Skin of body (tissue), 2 donors: ENCODE results near the gene SF3B2. TPM values are rescaled to one million over a fixed set of nuclear protein-coding genes. Genes with fewer than 3 reads are reported as not detected.
"Not testable (repeated sequence)": the region's sequence is repeated elsewhere in the genome, so short reads cannot be mapped to it uniquely, and the experiment has no call there.

Experiments
- DNase-seq: peaks from one replicate; lab custom pipeline; 2025; lab: John Stamatoyannopoulos, UW
- total RNA-seq: library from RNA; depleted of rRNA; stranded (reverse); fragments of >200 nt; gene quantifications from one replicate; pipeline ENCODE4 v1.2.3, GENCODE V29; 2014

The SF3B2 gene
- total RNA-seq, 1 donor from 2014 or later: 87.3 TPM

DNA sequence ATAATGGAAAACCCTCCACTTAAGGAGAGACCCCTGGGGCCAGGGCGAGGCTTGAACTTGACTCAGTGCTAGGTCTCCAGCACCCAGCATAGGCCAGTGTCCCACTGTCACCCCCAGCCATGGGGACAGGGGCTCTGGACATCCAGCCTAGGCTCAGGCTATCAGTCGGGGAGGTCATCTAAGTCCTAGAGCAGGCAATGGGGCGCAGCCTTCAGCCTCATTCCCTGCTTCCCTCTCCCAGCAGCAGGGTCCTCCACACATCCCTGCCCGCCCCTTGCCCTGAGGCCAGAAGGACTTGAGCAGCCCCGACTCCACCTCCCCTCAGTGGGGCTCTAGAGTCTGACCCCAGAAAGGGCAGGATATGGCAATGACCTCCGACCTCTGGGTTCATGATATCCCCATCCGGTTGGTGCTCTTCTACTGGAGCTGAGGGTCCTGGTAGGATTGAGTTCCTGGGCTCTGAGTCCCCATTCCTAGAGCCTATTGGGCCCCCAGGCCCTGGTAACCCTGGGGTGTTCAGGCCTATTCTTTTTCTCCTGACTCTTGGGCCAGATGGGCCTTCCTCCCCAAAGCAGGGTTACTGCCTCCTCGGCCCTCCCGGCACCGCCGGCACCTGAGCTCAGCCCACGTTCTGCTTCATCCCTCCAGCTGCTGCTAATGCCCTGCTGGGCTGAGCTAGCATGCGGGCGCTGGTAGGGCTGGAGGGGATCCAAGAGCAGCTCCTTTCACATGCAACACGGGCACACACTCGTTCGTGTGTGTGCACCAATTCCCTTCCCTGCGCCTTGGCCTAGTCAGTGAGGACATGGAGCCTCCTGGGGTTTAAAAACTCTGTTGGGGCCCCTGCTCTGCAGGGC lies 36.0 kb upstream of the SF3B2 start:
- DNase-seq: no peak

DNA sequence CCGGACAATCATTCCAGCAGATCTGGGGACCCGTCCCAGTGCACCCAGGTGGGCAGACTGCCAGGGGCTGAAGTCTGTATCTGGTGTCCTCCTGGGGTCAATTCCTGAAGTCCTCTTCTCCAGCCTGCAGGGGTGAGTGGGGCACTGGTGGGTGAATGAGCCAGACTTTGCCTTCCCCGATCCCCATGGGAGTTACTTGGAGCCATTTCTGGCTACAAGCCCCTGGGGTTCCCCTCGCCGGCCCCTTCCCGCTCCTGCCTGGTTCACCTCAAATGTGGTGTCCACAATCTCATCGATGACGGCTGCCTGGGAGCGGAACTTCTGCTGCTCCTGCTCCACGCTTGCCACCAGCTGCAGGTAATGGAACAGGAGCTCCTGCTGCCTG lies 35.4 kb upstream of the SF3B2 start:
- no peak for DNase-seq

DNA sequence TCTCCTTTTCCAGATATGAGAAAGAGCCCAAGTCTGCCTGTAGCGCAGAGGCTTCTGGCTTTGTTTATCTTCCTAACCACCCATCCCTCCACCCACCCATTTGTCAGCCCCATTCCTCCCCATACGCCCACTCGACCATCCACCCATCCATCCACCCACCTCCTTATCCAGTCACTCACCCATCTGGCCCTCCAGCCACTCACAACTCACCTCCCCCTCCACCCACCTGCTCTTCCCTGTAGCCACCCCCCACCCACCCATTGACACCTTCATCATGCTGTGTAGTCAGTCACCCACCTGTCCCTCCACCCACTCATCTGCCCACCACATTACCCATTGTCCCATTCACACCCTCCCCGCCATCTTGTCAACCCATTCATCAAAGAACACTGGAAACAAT lies 34.8 kb upstream of the SF3B2 start:
- DNase-seq: no peak

DNA sequence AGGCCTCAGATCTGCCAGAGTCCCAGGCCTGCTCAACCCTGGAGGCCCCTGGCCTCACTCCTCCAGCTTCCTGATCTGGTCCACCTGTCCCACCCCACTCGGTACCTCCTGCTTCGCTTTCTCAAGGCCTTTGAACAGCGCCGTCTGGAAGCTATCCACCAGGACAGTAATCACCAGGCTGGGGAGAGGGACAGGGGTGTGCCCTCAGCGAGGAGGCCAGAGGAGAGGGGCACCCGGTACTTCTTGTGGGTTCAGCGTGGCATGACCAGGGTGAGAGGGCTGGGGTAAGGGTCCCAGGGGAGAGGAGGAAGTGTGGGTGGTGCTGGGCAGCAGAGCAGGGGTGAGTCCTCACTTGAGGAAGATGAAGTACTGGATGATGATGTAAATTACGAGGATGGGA lies 32.0 kb upstream of the SF3B2 start:
- DNase-seq: no peak

DNA sequence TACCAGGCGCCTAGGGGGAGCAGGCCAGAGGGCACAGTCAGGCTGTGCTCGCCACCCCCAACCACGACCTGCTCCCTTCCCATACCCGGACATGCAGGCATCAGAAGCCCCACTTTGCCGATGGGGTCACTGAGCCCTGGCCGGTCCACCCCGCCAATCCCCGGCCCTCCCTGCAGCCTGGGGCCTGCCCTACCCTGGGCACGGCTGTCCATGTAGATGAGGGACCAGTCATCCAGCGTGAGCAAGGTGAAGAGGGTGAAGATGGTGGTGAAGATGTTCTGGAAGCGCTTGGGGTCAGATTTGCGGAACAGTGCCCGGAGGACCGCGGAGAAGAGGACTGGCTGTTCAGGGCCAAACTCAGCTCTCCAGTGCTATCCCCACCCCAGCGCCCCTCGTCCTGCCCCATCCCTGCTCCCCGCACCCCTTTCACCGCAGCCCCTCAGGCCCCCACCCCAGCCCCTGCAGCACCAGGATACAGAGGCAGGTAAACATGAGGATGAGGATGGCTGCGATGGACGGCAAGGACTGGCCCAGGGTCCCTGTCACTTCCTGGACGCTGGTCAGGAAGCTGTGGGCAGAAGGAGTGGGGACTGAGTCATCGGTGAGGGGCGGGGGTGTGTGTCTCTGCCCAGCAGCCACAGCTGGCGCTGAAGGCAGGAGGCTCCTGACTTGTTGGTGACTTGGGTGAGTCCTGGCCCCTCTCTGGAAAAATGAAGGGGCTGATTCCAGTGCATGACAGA lies 31.4 kb upstream of the SF3B2 start:
- no peak for DNase-seq

DNA sequence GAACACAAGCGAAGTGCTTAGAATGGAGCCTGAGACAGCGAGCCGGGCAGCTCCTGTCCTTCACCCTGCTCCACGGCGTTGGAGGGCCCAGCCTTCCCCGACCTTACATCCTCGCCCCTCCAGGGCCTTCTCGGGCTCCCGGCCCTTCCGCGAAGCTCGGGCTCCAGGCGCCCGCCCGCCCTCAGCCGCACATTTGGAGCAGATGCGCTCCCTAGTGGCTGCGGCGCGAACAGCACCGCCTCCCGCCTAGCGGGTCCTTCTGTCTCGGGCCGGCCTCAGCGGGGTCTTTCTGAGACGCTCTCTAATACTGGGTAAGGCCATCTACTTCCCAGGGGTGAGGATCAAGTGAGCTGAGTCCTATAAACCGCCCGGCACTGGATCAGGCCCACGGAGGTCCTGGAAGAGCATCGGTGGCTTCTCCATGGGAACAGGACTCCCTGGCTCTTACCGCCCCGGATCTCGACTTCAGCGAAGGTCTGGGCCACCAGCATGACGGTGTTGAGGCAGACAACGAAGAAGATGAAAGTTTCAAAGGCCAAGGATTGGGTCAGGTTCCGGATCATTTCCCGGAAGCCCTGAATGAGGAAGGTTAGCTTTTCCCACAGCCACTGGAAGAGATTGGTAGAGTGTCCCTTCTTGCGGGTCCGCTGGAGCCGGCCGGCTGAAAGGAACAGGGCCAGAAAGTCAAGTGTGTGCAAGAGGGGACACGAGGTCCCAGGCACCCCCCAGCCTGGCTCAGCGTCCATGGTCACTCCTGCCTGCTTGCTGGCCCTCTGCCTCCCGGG lies 29.6 kb upstream of the SF3B2 start:
- no peak for DNase-seq

DNA sequence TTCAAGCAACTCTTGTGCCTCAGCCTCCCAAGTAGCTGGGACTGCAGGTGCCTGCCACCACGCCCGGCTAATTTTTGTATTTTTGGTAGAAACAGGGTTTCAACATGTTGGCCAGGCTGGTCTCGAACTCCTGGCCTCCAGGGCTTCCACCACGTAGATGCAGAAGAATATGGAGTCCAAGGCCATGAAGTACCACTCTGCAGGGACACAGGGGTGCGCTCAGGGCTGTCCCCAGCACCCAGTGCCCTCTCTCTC lies 29.1 kb upstream of the SF3B2 start:
- not testable (repeated sequence) for DNase-seq

DNA sequence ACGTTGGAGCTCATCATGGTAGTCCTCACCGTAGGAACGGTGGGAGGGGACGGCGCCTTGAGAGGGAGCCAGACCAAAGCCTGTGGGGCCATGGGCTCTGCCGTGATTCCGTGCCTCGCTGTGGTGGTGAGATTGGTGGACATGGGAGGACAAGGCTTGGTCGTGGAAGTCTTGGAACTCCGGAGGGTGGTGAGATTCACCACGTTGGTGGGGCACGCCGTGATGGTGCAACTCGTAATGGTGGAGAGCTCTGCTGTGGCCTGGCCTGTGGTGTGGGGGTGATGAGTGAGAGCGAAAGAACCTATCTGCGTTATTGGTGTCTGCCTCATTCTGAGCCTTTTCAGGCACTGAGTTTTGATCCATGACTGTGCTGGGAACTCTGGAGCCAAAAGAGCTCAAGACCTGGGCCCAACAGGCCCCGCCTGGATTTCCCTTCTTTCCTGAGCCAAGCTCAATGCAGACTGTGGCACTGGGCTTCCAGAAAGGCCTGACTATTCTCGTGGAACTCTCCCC lies 26.1 kb upstream of the SF3B2 start, which contains the start of gene CATSPER1:
Gene CATSPER1 (minus strand): TSS at position 463 of the 513 bp plus-strand sequence. CDS start 100 bp downstream, at position 363.
- no peak for DNase-seq

DNA sequence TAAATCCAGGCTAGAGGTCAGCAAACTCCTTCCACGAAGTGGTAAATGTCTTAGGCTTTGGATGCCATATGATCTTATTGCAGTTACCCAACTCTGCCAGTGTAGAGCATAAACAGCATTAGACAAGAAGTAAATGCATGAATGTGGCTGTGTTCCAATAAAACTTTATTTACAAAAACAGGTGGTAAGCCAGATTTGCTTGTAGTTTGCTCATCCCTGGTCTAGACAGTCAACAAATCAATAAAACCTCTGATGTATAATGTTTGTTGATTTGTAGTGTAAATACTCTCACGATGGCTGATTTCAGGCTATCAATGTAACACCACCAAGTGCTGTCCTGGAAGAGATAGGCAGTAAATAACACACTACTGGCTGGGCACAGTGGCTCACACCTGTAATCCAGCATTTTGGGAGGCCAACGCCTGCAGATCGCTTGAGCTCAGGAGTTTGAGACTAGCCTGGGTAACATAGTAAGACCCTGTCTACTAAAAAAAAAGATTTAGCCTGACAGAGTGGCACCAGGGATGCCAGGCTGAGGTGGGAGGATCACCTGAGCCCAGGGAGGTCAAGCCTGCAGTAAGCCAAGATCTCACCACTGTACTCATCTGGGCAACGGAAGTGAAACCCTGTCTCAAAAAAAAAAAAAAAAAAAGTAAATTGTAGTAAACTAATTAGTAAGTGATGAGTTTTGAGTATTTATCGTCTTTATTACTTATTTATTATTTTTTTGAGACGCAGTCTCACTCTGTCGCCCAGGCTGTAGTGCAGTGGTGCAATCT lies 19.0 kb upstream of the SF3B2 start:
- DNase-seq: no peak

DNA sequence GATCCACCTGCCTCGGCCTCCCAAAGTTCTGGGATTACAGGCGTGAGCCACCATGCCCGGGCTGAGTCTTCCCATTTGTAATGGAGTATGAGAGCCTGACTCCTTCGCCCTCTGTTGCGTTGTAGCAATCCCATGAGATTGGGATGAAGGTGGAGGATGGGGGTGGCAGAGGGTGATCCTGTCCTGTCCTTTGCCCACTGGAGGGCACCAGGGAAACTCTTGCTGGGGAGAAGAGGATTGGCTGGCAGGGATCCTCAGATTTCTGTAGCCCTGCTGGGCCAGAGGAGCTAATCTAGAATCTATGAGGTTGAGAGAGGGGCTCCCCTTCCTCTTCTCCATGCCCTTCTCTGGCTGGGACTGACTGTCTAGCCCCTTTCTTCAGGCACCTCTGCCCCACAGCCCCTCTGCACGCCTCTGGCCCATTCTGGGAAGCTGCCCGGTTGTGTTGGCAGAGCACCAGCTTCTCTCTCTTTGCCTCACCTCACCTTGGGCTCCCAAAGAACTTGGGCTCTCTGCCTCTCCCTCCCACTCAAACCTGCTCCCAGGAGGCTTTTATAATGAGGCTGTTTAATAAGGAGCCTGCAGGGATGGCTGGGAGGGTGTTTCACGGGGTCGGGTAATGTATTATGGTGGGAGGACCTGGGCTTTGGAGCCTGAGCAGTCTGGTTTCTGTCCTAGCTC lies 16.4 kb upstream of the SF3B2 start:
- no peak for DNase-seq

DNA sequence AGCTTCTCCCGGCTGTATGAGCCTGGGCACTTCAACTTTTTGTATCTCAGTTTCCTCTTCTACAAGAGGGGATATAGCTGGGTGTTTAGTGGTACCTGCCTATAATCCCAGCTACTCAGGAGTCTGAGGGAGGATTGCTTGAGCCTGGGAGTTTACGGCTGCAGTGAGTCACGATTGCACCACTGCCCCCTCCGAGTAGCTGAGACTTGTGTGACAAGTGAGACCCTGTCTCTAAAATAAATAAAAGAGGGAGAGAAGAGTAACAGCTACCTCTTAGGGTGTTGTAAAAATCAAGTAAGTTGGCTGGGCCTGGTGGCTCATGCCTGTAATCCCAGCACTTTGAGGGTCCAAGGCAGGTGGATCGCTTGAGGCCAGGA lies 15.8 kb upstream of the SF3B2 start:
- no peak for DNase-seq

DNA sequence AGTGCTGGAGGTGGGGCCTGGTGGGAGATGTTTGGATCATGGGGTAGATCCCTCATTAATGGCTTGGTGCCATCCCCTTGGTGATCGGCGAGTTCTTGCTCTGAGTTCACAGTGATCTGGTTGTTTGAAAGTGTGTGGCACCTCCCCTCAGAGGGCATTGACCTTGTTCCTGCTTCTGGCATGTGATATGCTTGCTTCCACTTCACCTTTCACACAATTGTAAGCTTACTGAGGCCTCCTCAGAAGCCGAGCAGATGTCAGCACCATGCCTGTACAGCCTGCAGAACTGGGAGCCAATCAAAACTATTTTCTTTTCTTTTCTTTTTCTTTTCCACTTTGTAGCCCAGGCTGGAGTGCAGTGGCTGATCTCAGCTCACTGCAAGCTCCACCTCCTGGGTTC lies 14.8 kb upstream of the SF3B2 start:
- no peak for DNase-seq

DNA sequence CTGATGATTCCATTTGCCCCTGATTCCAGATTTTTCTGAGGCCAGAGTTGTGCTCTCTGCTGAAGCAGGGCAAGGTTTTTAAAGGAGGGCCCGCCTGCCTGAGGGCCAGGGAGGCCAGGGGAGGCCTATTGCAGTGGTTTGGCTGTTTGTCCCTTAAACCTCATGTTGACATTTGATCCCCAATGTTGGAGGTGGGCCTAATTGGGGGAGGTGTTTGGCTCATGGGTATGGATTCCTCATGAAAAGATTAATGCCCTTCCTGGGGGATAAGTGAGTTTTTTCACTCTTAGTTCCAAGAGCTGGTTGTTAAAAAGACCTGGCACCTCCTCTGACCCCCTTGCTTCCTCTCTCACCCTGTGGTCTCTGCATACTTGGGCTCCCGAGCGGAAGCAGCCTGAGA lies 12.4 kb upstream of the SF3B2 start:
- no peak for DNase-seq

DNA sequence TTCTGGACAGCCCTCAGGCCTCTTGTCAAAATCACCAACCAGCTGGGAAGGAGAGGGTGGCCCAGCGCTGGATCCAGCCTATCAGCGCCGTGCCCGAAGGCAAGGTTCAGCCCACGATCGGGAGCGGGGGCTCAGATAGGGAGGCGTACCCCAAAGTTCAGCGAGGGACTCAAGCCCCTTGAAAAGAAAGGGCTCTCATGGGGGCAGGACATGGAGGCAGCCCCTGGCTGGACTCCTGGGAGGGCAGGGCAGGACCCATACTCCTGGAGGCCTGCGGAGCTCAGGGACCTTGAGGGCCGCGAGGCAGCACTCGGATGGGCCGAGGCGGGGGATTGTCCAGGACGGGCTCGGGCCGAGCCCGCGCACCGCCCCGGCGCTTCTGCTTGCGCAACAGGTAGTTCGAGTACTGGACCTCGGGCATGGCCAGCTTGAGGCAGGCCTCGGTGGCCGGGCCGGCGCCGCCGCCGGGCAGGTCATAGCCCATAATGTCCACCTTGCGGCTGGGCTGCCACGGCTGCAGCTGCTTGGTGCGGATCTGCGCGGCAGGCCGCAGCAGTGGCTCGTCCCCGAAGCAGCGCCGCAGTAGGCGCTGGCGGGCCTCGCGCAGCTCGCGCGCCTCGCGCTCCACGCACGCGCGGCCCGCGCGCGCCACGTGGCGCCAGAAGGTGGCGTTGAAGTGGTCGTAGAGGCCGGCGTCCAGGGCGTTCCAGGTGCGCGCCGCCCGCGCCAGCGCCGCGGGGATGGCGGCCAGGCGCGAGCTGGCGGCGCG lies 9.8 kb upstream of the SF3B2 start:
- DNase-seq: no peak

DNA sequence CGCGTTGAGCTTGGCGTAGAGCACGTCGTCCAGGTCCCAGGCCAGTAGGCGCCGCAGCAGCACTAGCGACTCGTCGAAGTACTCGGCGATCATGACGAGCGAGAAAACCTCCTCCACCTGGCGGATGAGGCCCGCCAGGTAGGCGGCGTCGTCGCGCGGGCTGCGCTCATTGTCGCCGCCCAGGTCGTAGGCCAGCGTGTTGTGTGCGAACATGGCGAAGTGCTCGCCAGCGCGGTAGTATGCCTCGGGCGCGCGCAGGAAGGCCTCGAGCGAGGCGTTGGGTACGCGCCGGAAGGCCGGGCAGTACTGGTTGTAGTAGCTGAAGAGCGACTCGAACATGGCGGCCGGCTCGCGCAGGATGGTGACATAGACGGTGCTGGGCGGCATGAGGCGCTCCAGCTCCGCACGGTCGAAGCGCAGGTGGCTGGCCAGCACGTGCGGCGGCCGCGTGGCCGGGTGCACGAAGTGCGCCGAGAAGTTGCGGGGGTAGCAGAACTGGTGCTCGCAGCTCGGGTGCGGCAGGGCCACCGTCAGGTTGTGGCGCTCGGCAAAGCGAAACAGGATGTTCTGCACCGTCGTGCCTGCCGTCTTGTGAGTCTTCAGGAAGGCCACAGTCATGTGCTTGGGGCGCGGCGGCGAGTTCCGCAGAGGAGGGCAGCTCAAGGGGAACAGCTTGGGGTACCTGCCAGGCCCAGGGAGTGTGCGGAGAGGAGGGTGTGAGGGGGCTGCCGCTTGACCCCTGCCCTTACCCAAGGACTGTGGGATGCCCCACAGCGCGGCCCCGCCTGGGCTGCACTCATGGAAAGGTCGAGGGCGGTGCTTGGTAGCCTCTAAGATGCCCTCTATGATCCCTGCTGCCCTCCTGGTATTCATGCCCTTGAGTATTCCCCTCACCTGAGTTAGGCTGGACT lies 8.9 kb upstream of the SF3B2 start:
- no peak for DNase-seq

DNA sequence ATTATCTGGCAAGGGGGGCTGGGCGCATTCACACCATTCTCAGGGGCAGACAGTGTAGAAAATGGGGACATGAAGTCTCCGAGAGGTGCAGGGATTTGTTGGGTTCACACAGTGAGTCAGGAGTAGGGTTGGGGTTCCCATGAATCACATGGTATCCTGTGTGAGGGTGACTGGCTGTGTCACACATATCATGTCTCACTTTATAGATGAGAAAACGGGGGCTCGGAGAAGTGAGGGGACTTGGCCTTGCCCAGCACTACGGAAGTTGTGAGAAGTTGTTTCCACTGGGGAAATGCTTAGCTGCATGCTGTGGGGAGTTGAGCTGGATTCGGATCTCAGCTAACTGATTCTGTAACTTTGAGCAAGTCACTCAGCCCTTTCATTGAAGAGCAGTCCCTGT lies 7.4 kb upstream of the SF3B2 start:
- DNase-seq: no peak

DNA sequence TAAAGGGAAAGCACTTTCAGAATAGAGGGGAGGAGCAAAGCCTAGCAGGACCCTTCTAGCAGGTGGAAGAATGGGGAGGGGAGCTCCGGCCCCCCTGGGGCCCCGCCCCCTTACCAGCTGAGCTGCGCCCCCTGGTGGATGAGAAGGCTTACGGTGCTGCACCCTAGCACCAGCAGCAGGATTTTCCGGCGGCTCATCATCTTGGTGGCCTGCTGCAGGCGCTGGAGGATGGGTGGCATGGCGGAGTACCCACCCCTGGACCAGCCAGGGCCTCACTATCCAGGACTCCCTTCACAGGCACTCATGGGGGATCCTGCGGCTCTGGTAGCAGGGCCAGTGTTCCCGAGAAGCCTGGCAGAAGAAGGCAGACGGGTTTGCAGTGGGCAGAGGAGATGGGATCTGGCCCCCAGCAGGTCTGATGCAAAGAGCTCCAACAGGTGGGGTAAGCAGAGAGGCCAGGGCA lies 7.0 kb upstream of the SF3B2 start:
- peak; percentile 40 for DNase-seq

DNA sequence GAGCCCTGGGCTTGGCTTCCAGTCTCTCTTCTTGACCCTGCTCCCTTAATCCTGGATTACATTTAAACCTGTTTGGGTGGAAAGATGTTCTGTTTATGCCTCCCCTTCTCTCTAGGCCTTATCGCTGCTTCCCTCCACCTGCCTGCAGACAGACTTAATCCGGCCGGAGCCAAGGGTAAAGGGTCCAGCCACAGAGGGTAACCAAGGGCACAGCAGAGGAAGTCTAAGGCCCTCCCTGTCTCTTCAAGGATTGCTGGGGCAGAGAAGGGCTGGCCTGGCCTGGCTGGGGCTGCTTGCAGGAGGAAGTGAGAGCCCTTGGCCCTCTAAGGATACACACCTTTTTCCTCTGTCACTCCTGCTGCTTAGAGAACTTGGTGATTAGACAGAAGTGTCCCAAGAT lies 5.3 kb upstream of the SF3B2 start:
- DNase-seq: no peak
